Measurements from ENCODE around the gene DDX1. TPM values are rescaled to one million over a fixed set of nuclear protein-coding genes. Genes with fewer than 3 reads are reported as not detected.

Gene DDX1
- total RNA-seq, 1 donor: 120 TPM

GRCh38 chr2:15660491-15661294, 69.0 kb downstream of the DDX1 start:
- DNase-seq (ENCODE audit: low read depth): peak; percentile 8
- no peak overlapping the region for H3K4me3 ChIP-seq (ENCODE audit: low read depth, low read length)
- TF ChIP-seq CTCF (IDR thresholded peaks at IDR 0.05; ENCODE audit: insufficient read depth, low read depth, low read length): no peak

GRCh38 chr2:15661295-15661569, 69.6 kb downstream of the DDX1 start:
- no peak overlapping the region for H3K4me3 ChIP-seq (ENCODE audit: low read depth, low read length)
- DNase-seq (ENCODE audit: low read depth): no peak

GRCh38 chr2:15662026-15662425, 70.4 kb downstream of the DDX1 start:
- H3K4me3 ChIP-seq (ENCODE audit: low read depth, low read length): no peak overlapping the region
- DNase-seq (ENCODE audit: low read depth): no peak
- TF ChIP-seq CTCF (IDR thresholded peaks at IDR 0.05; ENCODE audit: insufficient read depth, low read depth, low read length): no peak

More at GRCh38 chr2:15661295-15661569, 69.6 kb downstream of the DDX1 start:
- TF ChIP-seq CTCF (IDR thresholded peaks at IDR 0.05; ENCODE audit: insufficient read depth, low read depth, low read length): no peak

- DNase-seq (ENCODE audit: low read depth): no peak
- no peak for TF ChIP-seq CTCF (IDR thresholded peaks at IDR 0.05; ENCODE audit: insufficient read depth, low read depth, low read length)
- H3K4me3 ChIP-seq (ENCODE audit: low read depth, low read length): no peak overlapping the region
Measured at GRCh38 chr2:15662579-15662978, 70.9 kb downstream of the DDX1 start.

GRCh38 chr2:15663802-15664201, 72.1 kb downstream of the DDX1 start:
- H3K4me3 ChIP-seq (ENCODE audit: low read depth, low read length): no peak overlapping the region
- DNase-seq (ENCODE audit: low read depth): no peak
- no peak for TF ChIP-seq CTCF (IDR thresholded peaks at IDR 0.05; ENCODE audit: insufficient read depth, low read depth, low read length)

- no peak for TF ChIP-seq CTCF (IDR thresholded peaks at IDR 0.05; ENCODE audit: insufficient read depth, low read depth, low read length)
- DNase-seq (ENCODE audit: low read depth): no peak
- H3K4me3 ChIP-seq (ENCODE audit: low read depth, low read length): no peak overlapping the region
Measured at GRCh38 chr2:15664273-15665066, 72.8 kb downstream of the DDX1 start.
